LHCN-M2 (cell line): ENCODE data around the gene BASP1. TPM values are rescaled to one million over a fixed set of nuclear protein-coding genes. Genes with fewer than 3 reads are reported as not detected.
"Not testable (repeated sequence)": the region's sequence is repeated elsewhere in the genome, so short reads cannot be mapped to it uniquely, and the experiment has no call there.

ENCODE experiments used
- DNase-seq: peaks from one replicate; pipeline ENCODE4 v3.0.0-alpha.2; 2012; ENCODE audit warnings: low read depth
- total RNA-seq: library from RNA; depleted of rRNA; stranded (reverse); fragments of >200 nt; gene quantifications from 2 replicates; pipeline ENCODE4 v1.2.3, GENCODE V29; 2014

The BASP1 gene
- total RNA-seq, 1 experiment from 2014 or later: 164 TPM

DNA sequence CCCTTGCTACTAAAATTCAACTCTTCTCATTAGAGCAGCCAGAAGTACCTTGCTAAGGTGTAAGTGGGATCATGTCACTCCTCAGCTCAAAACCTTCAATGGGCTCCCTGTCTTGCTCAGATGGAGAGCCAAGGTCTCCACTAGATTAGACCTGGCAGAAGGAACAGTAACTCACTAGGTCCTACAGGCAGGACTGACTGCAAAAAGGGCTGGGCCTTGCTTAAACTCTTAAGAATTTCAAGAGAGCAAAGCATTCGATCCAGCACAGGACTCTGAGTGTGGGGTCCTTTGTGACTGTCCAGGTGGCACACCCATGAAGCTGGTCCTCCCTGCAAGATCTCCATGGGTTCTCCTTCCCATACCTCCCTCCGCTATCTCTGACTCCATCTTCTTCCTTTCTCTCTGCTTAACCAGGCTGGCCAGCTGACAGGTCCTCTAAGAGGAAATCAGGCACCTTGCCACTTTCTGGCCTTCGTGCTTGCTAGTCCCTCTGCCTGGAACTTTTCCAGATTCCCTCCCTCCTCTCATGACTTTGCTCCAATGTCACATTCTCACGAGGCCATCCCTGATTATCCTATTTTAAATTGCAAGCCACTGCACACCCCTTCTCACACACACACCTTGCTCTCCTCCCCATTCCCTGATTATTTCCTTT is 70.2 kb downstream of the BASP1 start:
- DNase-seq: no peak

DNA sequence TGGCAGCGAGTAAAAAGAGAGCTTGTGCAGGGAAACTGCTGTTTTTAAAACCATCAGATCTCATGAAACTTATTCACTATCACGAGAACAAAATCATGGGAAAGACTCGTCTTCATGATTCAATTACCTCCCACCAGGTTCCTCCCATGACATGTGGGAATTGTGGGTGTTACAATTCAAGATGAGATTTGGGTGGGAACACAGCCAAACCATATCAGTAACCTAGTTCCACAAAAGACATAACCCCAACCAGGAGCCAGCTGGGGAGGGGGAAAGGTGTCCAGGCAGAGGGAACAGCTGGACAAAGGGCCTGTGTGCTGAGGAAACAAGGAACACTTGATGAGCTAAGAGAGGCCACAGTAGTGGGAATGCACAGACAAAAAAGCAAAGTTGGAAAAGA is 71.1 kb downstream of the BASP1 start:
- DNase-seq: no peak

GRCh38 chr5:17289681-17290539 is 72.5 kb downstream of the BASP1 start:
- no peak for DNase-seq

DNA sequence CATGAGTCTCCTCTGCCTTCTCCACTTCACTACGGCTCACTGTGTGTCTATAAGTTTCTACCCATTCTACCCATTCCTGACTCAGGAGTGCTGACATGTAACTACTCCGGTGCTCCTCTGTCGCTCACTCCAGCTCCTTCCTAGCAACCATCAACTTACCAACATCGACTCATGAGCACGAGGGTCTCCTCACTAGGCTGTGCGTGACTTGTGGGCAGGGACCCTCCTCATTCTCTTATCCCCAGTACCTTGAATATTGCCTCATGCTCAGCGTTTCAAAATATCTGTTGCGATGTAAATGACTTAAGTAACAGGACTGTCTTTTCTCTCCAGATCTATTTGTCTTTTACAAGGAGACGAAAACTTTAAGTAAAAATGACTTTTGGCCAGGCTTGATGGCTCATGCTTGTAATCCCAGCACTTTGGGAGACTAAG is 73.1 kb downstream of the BASP1 start:
- DNase-seq: no peak

- DNase-seq: no peak
Observed at GRCh38 chr5:17292434-17293015, 75.1 kb downstream of the BASP1 start.

DNA sequence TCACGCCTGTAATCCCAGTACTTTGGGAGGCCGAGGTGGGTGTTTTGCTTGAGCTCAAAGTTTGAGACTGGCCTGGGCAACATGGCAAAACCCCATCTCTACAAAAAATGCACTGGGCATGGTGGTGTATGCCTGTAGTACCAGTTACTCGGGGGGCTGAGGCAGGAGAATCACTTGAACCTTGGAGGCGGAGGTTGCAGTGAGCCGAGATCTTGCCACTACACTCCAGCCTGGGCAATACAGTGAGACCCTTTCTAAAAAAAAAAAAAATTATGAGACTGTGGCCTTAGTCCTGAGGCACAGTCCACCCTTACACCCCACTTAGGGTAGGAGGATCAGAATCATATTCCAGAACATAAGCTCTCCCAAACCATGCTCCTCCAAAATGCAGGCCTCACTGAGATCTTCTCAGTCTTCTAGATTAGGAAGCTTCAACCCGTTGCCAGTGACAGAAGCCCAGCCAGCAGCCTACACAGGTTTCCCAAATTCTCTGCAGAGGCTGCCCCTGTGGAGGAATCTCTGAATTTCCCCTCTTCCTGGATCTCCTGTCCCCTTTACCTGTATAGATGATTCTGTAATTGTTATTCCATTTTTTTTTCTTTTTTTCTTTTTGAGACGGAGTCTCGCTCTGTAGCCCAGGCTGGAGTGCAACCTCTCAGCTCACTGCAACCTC is 77.3 kb downstream of the BASP1 start:
- no peak for DNase-seq

GRCh38 chr5:17295671-17296070 is 78.2 kb downstream of the BASP1 start:
- DNase-seq: no peak

- DNase-seq: no peak
Observed at GRCh38 chr5:17302106-17302505, 84.7 kb downstream of the BASP1 start.

DNA sequence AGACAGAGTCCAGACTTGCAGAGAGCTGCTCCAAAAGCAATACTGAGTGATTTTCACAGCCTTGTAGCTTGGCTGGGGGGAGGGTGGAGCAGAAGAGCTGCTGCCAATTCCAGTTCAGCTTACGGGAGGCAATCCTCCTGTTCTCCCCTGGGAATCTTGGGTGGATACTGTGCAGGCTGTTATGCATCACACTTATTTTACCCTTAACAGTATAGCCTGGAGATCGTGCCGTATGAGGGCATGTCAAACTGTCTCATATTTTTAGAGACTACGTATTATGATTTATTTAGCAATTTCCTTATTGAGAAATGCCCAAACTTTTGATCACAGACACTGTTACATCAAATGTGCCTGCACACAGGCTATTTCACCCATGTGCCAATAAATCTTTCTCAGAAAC is 85.2 kb downstream of the BASP1 start:
- DNase-seq: peak; percentile 35

GRCh38 chr5:17304282-17304681 is 86.9 kb downstream of the BASP1 start:
- DNase-seq: peak; percentile 54

- DNase-seq: no peak
Observed at GRCh38 chr5:17305017-17305416, 87.6 kb downstream of the BASP1 start.

DNA sequence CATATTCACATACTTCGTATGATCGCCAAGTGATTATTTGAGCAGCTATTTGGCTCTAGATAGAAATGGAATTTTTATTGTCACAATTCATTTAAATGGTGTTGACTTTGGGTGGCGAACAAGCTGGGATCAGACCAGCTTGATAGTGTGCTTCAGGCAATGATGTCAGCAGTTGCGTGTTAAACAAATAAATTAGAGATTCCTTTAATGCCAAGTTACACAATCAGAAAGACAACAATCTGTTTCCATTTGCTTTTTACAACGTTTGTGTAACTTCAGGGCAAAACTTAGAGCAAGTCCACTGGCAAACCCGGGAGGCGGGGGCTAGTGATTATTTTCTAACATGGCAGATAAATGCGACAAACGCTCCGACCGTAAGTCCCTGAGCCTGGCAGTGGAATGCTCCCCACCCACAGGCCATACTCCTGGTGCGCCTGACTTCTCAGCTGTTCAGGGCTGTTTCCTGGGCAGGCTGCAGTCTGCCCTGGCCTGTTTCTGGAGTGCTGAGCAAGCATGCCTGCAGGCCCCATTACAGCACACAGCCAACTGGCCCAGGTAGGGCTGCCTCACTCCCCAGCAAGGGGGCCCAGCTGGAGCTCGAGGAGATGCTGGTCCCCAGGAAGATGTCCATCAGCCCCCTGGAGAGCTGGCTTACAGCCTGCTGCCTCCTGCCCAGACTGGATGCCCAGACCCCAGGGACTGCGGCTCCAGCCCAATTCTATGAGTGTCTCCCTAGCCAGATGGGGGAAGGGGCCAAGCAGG is 88.7 kb downstream of the BASP1 start:
- DNase-seq: peak; percentile 59

DNA sequence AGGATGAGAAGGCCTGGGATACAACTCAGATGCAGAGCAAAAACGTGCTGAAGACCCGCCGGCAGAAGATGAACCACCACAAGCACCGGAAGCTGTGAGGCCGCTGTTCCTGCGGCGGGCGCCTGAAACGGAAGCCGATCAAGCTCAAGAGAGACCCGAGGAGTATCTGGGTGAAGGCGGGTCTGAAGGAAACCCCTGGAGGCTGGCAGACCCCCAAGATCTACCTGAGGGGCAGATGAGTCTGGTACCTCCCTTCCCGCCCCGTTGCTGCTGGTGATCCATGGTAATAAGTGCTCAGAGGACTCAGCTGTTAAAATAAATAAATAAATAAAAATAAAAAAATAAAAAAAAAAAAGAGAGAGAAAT is 89.3 kb downstream of the BASP1 start:
- DNase-seq: no peak

GRCh38 chr5:17307440-17307839 is 90.0 kb downstream of the BASP1 start:
- DNase-seq: not testable (repeated sequence)

- DNase-seq: no peak
Observed at GRCh38 chr5:17308326-17309065, 91.1 kb downstream of the BASP1 start.

DNA sequence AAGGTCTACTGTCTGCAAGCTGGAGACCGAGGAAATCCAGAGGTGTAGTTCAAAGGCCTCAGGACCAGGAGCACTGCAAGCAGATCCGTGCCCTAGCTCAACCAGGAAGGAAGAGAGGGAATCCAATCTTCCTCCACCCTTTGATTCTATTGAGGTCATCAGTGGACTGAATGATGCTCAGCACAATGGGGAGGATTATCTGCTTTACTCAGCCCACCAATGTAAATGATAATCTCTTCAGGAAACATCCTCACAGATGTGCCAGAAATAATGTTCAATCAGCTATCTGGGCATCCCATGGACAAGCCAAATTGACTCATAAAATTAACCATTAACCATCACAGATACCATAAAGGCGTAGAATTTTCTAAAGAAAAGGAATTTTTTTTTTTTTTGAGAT is 92.0 kb downstream of the BASP1 start:
- no peak for DNase-seq

DNA sequence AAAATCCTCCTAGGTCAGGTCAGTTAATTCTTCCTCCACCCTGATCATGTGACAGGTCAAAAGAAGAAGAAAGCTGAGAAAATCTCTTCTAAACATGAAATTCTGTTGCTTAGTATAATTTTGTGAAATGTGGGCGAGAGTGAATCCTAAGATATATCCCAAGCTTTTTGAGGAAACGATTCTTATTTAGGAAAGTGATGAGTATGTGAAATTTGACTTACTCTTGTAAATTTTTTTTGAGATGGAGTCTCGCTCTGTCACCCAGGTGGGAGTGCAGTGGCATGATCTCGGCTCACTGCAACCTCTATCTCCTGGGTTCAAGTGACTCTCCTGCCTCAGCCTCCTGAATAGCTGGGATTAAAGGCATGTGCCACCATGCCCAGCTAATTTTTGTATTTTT is 93.1 kb downstream of the BASP1 start:
- not testable (repeated sequence) for DNase-seq

DNA sequence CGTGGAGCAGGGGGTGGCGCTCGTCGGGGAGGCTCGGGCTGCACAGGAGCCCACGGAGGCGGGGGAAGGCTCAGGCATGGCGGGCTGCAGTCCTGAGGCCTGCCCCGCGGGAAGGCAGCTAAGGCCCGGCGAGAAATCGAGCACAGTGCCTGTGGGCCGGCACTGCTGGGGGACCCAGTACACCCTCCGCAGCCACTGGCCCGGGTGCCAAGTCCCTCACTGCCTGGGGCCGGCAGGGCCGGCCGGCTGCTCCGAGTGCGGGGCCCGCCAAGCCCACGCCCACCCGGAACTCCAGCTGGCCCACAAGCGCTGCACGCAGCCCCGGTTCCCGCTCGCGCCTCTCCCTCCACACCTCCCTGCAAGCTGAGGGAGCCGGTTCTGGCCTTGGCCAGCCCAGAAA is 94.4 kb downstream of the BASP1 start:
- DNase-seq: not testable (repeated sequence)

DNA sequence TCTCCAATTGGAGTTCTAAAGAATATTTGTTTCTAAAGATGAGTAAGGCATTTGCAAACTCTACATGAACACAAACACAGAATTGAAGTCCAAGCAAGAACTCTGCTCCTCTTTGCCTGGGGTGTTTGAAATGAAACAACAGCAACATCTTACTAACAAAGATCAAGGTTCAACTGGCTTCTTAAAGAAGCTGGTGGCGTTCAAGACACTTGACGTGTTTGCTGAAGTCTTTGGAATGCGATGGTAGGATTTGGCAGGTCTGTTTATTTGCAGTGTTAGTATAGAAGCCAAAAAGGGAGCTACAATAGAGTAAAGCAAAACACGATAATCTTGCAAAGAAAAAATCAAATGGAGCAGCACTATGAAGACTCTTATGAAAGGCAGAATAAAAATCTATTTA is 94.9 kb downstream of the BASP1 start:
- no peak for DNase-seq

DNA sequence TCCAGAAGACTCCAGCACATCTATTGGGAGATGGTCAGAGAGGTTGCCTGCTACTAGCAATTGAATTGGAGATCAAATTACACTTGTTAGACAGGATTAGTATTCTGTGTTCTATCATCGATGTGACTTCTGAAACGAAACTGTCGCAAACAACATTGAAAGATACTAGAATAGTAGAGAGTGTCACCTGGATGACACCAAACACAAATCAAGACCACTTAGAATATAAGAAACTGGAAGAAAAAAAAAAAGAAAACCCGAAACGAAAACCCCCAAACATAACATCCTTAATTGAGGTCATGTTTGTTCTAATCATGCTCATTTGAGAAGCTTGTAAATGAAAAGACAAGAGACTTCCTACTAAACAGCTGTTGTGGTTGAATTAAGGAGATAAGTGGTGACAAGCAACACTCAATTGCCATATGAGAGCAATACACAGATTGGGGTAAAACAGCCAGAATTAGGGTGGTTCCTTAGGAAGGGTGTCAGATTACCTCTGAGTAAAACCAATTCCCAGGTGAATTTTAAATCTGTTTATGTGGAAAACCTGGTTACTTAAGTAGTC is 97.6 kb downstream of the BASP1 start:
- peak; percentile 74 for DNase-seq
